Measurements from ENCODE around the gene NUP214.
"Not testable (repeated sequence)": the region's sequence is repeated elsewhere in the genome, so short reads cannot be mapped to it uniquely, and the experiment has no call there.

NUP214 gene

DNA sequence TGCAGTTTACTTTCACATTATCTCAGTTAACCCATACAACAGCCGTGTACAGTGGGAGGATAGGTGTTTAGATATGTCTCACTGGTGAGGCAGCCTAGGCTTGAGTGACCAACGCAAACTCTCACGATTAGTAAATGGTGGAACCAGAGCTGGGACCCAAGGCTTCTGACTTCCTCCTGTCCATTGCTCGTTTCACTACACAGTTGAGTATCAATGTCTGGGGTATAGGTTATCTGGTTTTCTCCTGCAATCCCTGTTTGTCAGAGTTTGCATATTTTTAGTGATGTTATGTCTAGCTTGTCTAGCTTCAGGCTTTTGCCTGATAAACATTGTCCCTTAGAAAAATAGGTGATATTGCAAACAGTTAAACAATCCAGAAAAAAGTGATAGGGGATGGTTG, 62.6 kb downstream of the NUP214 start:
- intact Hi-C loops (cut with DNase I; ENCODE audit: low total_unique reads) = no loop called here
- H3K9me3 ChIP-seq = no peaks in the 10 kb centered on the region
- TF ChIP-seq, protein P1, sequence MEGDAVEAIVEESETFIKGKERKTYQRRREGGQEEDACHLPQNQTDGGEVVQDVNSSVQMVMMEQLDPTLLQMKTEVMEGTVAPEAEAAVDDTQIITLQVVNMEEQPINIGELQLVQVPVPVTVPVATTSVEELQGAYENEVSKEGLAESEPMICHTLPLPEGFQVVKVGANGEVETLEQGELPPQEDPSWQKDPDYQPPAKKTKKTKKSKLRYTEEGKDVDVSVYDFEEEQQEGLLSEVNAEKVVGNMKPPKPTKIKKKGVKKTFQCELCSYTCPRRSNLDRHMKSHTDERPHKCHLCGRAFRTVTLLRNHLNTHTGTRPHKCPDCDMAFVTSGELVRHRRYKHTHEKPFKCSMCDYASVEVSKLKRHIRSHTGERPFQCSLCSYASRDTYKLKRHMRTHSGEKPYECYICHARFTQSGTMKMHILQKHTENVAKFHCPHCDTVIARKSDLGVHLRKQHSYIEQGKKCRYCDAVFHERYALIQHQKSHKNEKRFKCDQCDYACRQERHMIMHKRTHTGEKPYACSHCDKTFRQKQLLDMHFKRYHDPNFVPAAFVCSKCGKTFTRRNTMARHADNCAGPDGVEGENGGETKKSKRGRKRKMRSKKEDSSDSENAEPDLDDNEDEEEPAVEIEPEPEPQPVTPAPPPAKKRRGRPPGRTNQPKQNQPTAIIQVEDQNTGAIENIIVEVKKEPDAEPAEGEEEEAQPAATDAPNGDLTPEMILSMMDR (IDR thresholded peaks at IDR 0.05) = no peak

DNA sequence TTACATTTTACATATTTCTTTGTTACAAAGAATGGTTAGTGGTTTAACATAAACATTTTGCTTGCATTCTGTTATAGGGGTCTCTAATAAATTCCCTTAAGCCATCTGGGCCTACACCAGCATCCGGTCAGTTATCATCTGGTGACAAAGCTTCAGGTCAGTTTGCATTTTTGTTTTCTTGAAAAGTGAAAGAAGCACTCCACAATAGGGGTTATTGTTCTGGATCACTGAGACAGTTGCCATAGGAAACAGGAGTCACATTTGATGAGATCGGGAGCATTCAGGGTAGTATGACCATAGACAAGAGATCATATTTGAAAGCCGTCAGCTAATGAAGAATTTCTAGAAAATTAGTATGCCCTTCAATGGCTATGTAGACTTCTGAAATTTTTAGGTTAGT, 63.6 kb downstream of the NUP214 start:
- Histone ChIP-seq H3K4me3 (no peak overlapping the region), H3K4me1 (no peaks in the 10 kb centered on the region), H3K27me3 (no peaks in the 10 kb centered on the region), H3K9me3 (no peaks in the 10 kb centered on the region), H3K27ac (no peak overlapping the region), H3K36me3 (peaks cover 60 to 89% (median 60%) of the 10 kb centered on the region in 3 donors)
- intact Hi-C loops (cut with DNase I; ENCODE audit: low total_unique reads) = no loop called here
- TF ChIP-seq, protein P1 (IDR thresholded peaks at IDR 0.05) = no peak
- DNase-seq = no peak

More for the DNA sequence above, 62.6 kb downstream of the NUP214 start:
- Histone ChIP-seq H3K4me1 (no peaks in the 10 kb centered on the region), H3K36me3 (peaks cover 61 to 90% (median 63%) of the 10 kb centered on the region in 3 donors), H3K4me3 (no peak overlapping the region), H3K27me3 (no peaks in the 10 kb centered on the region), H3K27ac (no peak overlapping the region)
- no peak for DNase-seq

DNA sequence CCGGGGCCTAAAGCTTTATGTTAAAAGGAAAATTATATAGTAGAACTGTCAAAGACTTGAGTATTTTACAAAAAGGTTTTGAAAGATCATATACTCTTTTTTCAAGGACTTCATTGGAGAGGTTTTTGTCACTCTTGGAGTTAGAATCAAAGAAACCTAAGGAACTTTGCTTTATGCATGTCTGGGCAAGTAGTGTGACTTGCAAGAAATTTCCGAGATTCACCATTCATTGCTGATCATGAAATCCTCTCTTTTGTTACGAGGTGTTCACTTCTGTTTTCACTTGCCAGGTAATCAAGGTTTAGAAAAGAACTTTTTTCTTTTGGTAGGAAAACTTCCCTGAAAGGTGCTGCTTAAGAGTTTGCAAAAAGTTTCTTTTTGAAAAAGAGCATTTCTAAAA, 64.8 kb downstream of the NUP214 start:
- Histone ChIP-seq H3K4me1 (no peaks in the 10 kb centered on the region), H3K27ac (no peak overlapping the region), H3K4me3 (no peak overlapping the region), H3K9me3 (no peaks in the 10 kb centered on the region), H3K27me3 (no peaks in the 10 kb centered on the region), H3K36me3 (peaks cover 63 to 90% (median 72%) of the 10 kb centered on the region in 3 donors)
- intact Hi-C loops (cut with DNase I; ENCODE audit: low total_unique reads) = no loop called here
- TF ChIP-seq, protein P1 (IDR thresholded peaks at IDR 0.05) = no peak
- DNase-seq = no peak

DNA sequence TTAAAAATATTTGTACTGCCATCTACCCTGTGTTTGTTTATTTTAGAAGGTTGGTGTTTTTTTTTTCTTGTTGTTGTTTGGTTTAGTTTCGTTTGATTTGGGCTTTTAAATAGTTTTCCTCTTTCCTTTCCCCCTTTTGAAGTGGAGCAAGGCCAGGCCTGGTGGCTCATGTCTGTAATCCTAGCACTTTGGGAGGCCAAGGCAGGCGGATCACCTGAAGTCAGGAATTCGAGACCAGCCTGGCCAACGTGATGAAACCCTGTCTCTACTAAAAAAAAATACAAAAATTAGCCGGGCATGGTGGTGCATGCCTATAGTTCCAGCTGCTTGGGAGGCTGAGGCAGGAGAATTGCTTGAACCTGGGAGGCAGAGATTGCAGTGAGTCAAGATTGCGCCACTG, 65.6 kb downstream of the NUP214 start:
- H3K9me3 ChIP-seq; intact Hi-C loops (cut with DNase I; ENCODE audit: low total_unique reads); H3K4me1 ChIP-seq; H3K27ac ChIP-seq; H3K27me3 ChIP-seq; DNase-seq; H3K4me3 ChIP-seq: not testable (repeated sequence)
- peaks cover 67 to 90% (median 77%) of the 10 kb centered on the region in 3 donors for H3K36me3 ChIP-seq

DNA sequence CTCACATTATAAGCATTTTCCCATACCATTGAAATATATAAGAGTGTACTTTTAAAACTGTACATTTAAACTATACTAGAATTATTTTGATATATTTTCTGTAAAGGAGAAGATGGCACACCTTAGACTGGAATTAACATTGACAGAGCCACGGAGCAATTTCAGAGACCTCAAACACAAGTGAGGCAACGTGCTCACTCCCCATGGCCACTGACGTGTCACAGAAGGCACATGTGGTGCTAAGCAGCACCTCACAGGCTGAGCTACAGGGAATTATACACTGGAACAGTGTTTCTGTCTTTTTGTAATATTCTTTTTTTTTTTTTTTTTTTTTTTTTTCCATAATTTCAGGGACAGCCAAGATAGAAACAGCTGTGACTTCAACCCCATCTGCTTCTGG, 66.5 kb downstream of the NUP214 start:
- intact Hi-C loops (cut with DNase I; ENCODE audit: low total_unique reads) = no loop called here
- Histone ChIP-seq H3K27ac (no peak overlapping the region), H3K9me3 (no peaks in the 10 kb centered on the region), H3K4me1 (no peaks in the 10 kb centered on the region), H3K27me3 (no peaks in the 10 kb centered on the region), H3K4me3 (no peak overlapping the region), H3K36me3 (peaks cover 67 to 90% (median 78%) of the 10 kb centered on the region in 3 donors)
- DNase-seq = no peak
- TF ChIP-seq, protein P1 (IDR thresholded peaks at IDR 0.05) = no peak

DNA sequence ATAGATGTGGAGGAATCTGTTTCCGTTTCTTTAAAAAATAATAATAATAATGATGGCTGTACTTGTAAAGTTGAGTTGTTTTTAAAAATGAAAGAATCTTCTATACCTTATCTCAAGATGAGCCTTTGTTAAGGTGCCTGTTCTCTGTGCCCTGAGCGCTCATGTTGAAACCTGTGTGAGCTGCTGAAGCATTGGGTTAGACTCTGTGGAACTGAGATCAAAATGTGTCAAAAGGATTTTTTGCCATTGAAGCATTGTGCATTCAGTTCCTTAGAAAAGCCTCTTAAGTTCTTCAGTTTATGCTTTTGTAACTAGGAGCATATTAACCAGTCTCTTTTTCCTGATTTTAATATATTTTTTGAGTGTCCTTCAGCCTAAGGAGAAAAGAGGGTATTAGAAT, 67.7 kb downstream of the NUP214 start:
- H3K4me3 ChIP-seq = no peak overlapping the region
- H3K27ac ChIP-seq = no peak overlapping the region
- TF ChIP-seq, protein P1 (IDR thresholded peaks at IDR 0.05) = no peak
- peaks cover 68 to 90% (median 78%) of the 10 kb centered on the region in 3 donors for H3K36me3 ChIP-seq
- intact Hi-C loops (cut with DNase I; ENCODE audit: low total_unique reads) = no loop called here
- no peaks in the 10 kb centered on the region for H3K27me3 ChIP-seq
- H3K4me1 ChIP-seq = no peaks in the 10 kb centered on the region
- no peak for DNase-seq
- H3K9me3 ChIP-seq = no peaks in the 10 kb centered on the region
